Measurements from ENCODE around the gene PARP1.

PARP1 gene

DNA sequence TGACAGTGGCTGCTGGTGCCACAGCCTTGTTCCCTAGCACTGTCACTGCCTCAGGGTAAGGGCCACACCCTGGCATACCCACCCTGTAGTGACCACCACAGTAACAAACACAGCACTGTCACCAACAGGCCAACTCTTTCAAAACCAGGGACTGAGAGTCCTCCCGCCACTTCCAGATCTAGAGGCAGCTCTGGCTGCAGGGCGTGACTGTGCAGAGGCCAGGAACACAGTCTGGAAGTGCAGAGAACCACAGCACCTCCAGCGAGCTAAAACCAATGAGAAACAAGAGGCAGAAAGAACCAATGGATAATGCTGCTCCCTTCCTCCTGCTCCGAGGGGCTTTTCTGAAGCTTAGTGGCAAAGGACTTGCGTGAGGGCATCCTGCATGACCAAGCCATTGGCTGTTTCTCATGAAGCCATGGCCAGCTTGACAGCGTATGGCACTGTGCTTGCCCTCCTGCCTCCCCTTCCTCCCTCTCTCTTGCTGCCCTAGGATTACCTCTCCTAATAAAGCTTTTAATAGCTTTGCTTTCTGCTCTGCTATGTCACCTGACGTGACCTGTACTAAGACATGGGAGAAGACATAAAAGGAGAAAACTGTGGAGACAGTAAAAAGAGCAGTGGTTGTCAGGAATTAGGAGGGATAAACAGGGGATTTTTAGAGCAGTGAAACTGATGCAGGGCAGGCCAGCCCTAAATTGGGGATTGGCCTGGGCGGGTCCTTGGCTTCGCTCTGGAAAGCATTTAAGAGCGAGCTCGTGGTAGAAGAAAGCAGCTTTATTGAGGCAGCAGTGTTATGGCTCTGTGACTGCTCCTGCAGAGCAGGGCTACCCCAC lies 7.2 kb downstream of the PARP1 start:
- H3K9me3 ChIP-seq (ENCODE audit: control insufficient read depth, low read length): no peaks in the 10 kb centered on the region
- no peak overlapping the region for H2BK5ac ChIP-seq (ENCODE audit: low read depth, low read length, poor library complexity, severe bottlenecking)
- H4K8ac ChIP-seq (ENCODE audit: low read length): no peak overlapping the region
- DNase-seq: no peak
- peaks cover 29% of the 10 kb centered on the region for H3K4me1 ChIP-seq (ENCODE audit: control insufficient read depth, insufficient read depth, low read depth, low read length)
- no peaks in the 10 kb centered on the region for H3K27me3 ChIP-seq (ENCODE audit: control insufficient read depth in 1 of 2, insufficient read depth in 1 of 2, low read length in 2 of 2)
- no peak overlapping the region for H4K91ac ChIP-seq (ENCODE audit: low read length)
- 95% methylated on average over 11 of the region's 11 CpGs for WGBS
- no peak overlapping the region for H2AK5ac ChIP-seq (ENCODE audit: low read length, severe bottlenecking)
- H3K27ac ChIP-seq (ENCODE audit: low read length, poor library complexity, severe bottlenecking): no peak overlapping the region
- no peak overlapping the region for H2BK15ac ChIP-seq (ENCODE audit: low read depth, poor library complexity, severe bottlenecking)
- no peak overlapping the region for H3K18ac ChIP-seq (ENCODE audit: low read depth in 1 of 2, low read length in 2 of 2)
- no peak overlapping the region for H2BK12ac ChIP-seq (ENCODE audit: low read length in 2 of 2)
- no peak overlapping the region for H2AFZ ChIP-seq (ENCODE audit: low read depth, low read length)
- H3K9ac ChIP-seq (ENCODE audit: low read length): no peak overlapping the region
- no peak overlapping the region for H3K14ac ChIP-seq (ENCODE audit: low read length in 2 of 2)
- no peak overlapping the region for H3K23ac ChIP-seq (ENCODE audit: low read length in 2 of 2)
- H3K4me2 ChIP-seq (ENCODE audit: low read length, poor library complexity, severe bottlenecking): no peak overlapping the region
- no peak overlapping the region for H3K4me3 ChIP-seq (ENCODE audit: insufficient read depth in 1 of 2, low read depth in 1 of 2, low read length in 2 of 2)
- no peak overlapping the region for H3K4ac ChIP-seq (ENCODE audit: low read depth in 1 of 2, low read length in 2 of 2)
- peaks cover 36% of the 10 kb centered on the region for H3K79me1 ChIP-seq (replicated peaks; ENCODE audit: low read length, poor library complexity, severe bottlenecking)
- H2BK120ac ChIP-seq (ENCODE audit: low read depth, low read length): no peak overlapping the region
- H3K36me3 ChIP-seq (ENCODE audit: control insufficient read depth in 1 of 2, insufficient read depth in 2 of 2, low read depth in 1 of 2, low read length in 2 of 2): peaks cover 23 to 34% of the 10 kb centered on the region in 2 experiments

DNA sequence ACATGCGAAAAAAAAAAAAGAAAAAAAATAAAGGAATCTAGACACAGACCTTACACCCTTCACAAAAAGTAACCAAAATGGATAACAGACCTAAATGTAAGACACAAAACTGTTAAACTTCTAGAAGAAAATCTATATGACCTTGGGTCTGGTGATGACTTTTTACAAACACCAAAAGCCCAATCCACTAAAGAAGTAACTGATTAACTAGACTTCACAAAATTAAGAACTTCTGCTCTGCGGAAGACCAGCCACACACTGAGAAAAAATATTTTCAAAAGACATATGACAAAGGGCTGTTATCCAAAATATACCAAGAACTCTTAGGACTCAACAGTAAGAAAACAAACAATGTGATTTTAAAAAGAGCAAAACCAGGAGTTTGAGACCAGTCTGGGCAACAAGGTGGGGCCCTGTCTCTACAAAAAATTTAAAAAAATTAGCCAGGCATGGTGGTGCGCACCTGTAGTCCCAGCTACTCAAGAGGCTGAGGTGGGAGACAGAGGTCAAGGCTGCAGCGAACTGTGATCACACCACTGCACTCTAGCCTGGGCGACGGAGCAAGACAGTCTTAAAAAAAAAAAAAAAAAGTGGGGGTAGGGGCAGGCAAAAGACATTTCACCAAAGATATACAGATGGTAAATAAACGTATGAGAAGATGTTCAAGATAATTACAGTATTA lies 9.8 kb downstream of the PARP1 start:
- Histone ChIP-seq H2BK120ac (ENCODE audit: low read depth, low read length) (no peak overlapping the region), H2BK12ac (ENCODE audit: low read length in 2 of 2) (no peak overlapping the region), H3K4me3 (ENCODE audit: insufficient read depth in 1 of 2, low read depth in 1 of 2, low read length in 2 of 2) (no peak overlapping the region), H2AFZ (ENCODE audit: low read depth, low read length) (no peak overlapping the region), H3K27ac (ENCODE audit: low read length, poor library complexity, severe bottlenecking) (no peak overlapping the region), H2BK5ac (ENCODE audit: low read depth, low read length, poor library complexity, severe bottlenecking) (no peak overlapping the region), H3K27me3 (ENCODE audit: control insufficient read depth in 1 of 2, insufficient read depth in 1 of 2, low read length in 2 of 2) (no peaks in the 10 kb centered on the region), H3K79me1 (replicated peaks; ENCODE audit: low read length, poor library complexity, severe bottlenecking) (peaks cover 38% of the 10 kb centered on the region), H3K18ac (ENCODE audit: low read depth in 1 of 2, low read length in 2 of 2) (no peak overlapping the region), H3K36me3 (ENCODE audit: control insufficient read depth in 1 of 2, insufficient read depth in 2 of 2, low read depth in 1 of 2, low read length in 2 of 2) (peaks cover 23 to 48% of the 10 kb centered on the region in 2 experiments), H3K9ac (ENCODE audit: low read length) (no peak overlapping the region), H3K4me2 (ENCODE audit: low read length, poor library complexity, severe bottlenecking) (no peak overlapping the region), H2BK15ac (ENCODE audit: low read depth, poor library complexity, severe bottlenecking) (no peak overlapping the region), H3K14ac (ENCODE audit: low read length in 2 of 2) (no peak overlapping the region), H3K23ac (ENCODE audit: low read length in 2 of 2) (no peak overlapping the region), H3K4me1 (ENCODE audit: control insufficient read depth, insufficient read depth, low read depth, low read length) (peaks cover 10% of the 10 kb centered on the region), H4K91ac (ENCODE audit: low read length) (no peak overlapping the region), H2AK5ac (ENCODE audit: low read length, severe bottlenecking) (no peak overlapping the region), H3K4ac (ENCODE audit: low read depth in 1 of 2, low read length in 2 of 2) (no peak overlapping the region), H3K9me3 (ENCODE audit: control insufficient read depth, low read length) (no peaks in the 10 kb centered on the region), H4K8ac (ENCODE audit: low read length) (no peak overlapping the region)
- over 99% methylated on average over 6 of the region's 7 CpGs for WGBS
- DNase-seq: no peak

DNA sequence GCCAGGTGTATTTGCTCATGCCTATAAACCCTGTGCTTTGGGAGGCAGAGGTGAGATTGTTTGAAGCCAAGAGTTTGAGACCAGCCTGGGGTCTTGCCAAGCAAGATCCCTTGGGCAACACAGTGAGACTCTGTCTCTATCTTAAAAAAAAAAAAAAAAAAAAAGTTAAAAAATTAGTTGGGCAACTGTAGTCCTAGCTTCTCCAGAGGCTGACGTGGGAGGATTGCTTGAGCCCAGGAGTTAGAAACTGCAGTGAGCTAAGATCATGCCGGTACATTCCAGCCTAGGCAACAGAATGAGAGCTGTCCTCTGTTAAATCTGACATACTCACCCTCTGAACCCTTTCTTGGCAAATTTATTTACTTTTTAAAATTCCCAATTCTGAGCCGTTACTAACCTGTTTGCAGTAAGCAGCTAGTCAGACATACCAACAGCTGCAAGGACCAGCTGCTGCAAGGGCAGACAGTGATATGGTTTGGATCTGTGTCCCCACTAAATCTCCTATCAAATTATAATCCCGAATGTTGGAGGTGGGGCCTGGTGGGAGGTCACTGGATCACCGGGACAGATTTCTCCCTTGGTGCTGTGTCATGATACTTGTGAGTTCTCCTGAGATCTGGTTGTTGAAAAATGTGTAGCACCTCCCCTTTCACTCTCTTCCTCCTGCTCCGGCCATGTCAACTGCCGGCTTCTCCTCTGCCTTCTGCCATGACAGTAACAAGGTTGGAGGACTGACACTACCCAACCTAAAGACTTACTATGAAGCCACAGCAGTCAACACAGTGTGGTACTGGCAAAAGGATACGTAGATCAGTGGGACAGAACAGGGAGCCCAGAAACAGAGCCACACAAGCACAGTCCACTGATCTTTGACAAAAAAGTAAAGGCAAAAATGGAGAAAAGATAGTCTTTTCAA lies 10.6 kb downstream of the PARP1 start:
- H3K9me3 ChIP-seq (ENCODE audit: control insufficient read depth, low read length): no peaks in the 10 kb centered on the region
- H2BK12ac ChIP-seq (ENCODE audit: low read length in 2 of 2): no peak overlapping the region
- H2AFZ ChIP-seq (ENCODE audit: low read depth, low read length): no peak overlapping the region
- no peak overlapping the region for H3K4me2 ChIP-seq (ENCODE audit: low read length, poor library complexity, severe bottlenecking)
- peaks cover 19 to 50% of the 10 kb centered on the region in 2 experiments for H3K36me3 ChIP-seq (ENCODE audit: control insufficient read depth in 1 of 2, insufficient read depth in 2 of 2, low read depth in 1 of 2, low read length in 2 of 2)
- no peaks in the 10 kb centered on the region for H3K27me3 ChIP-seq (ENCODE audit: control insufficient read depth in 1 of 2, insufficient read depth in 1 of 2, low read length in 2 of 2)
- no peak overlapping the region for H2BK120ac ChIP-seq (ENCODE audit: low read depth, low read length)
- 92% methylated on average over 6 of the region's 8 CpGs for WGBS
- no peak overlapping the region for H3K14ac ChIP-seq (ENCODE audit: low read length in 2 of 2)
- no peak overlapping the region for H3K23ac ChIP-seq (ENCODE audit: low read length in 2 of 2)
- no peak overlapping the region for H2BK15ac ChIP-seq (ENCODE audit: low read depth, poor library complexity, severe bottlenecking)
- H3K4ac ChIP-seq (ENCODE audit: low read depth in 1 of 2, low read length in 2 of 2): no peak overlapping the region
- no peak overlapping the region for H3K27ac ChIP-seq (ENCODE audit: low read length, poor library complexity, severe bottlenecking)
- no peak overlapping the region for H2AK5ac ChIP-seq (ENCODE audit: low read length, severe bottlenecking)
- peak overlapping the region; percentile 44 for H3K9ac ChIP-seq (ENCODE audit: low read length)
- DNase-seq: no peak
- peaks cover 34% of the 10 kb centered on the region for H3K79me1 ChIP-seq (replicated peaks; ENCODE audit: low read length, poor library complexity, severe bottlenecking)
- H3K4me1 ChIP-seq (ENCODE audit: control insufficient read depth, insufficient read depth, low read depth, low read length): peaks cover 7% of the 10 kb centered on the region
- no peak overlapping the region for H4K91ac ChIP-seq (ENCODE audit: low read length)
- H4K8ac ChIP-seq (ENCODE audit: low read length): no peak overlapping the region
- H3K4me3 ChIP-seq (ENCODE audit: insufficient read depth in 1 of 2, low read depth in 1 of 2, low read length in 2 of 2): no peak overlapping the region
- no peak overlapping the region for H2BK5ac ChIP-seq (ENCODE audit: low read depth, low read length, poor library complexity, severe bottlenecking)
- no peak overlapping the region for H3K18ac ChIP-seq (ENCODE audit: low read depth in 1 of 2, low read length in 2 of 2)

All from mesenchymal stem cell (in vitro differentiated cells and primary cell).